Measurements from ENCODE around the gene TRIP12. TPM values are rescaled to one million over a fixed set of nuclear protein-coding genes. Genes with fewer than 3 reads are reported as not detected.

Gene TRIP12
- total and polyA plus RNA-seq, 7 donors = 27.5 to 297 (median 224) TPM

- Histone ChIP-seq H3K4me1 (peaks cover 78% of the 10 kb centered on the region), H3K36me3 (ENCODE audit: insufficient read depth in 1 of 2, low read depth in 1 of 2) (peaks cover 0 to 18% of the 10 kb centered on the region in 2 donors), H3K27me3 (ENCODE audit: insufficient read depth in 3 of 3, low read length in 2 of 3) (no peaks in the 10 kb centered on the region), H3K9me3 (no peaks in the 10 kb centered on the region), H3K27ac (peak overlapping the region; percentile 39), H3K4me3 (no peak overlapping the region)
- intact Hi-C loops (cut with DNase I) = loop anchor here in 1 of 2 donors (5.0 kb wide), 1 partner anchor 34 kb away; no protein-coding TSS in a partner anchor
- ATAC-seq (peak; percentile 41 to 77 (median 60)), DNase-seq (no peak)
- TF ChIP-seq CTCF (IDR thresholded peaks at IDR 0.05) = peak; percentile 30
- WGBS, 3 donors = 56 to 74% (median 60%) methylated on average over 1 of the region's 1 CpG
Observed at GRCh38 chr2:229910832-229911412, 10.9 kb downstream of the TRIP12 start.

- WGBS, 3 donors = 81 to 87% (median 82%) methylated on average over 1 of the region's 1 CpG
Observed at GRCh38 chr2:229910147-229910831, 11.5 kb downstream of the TRIP12 start.

GRCh38 chr2:229909090-229909489, 12.7 kb downstream of the TRIP12 start:
- no peak for ATAC-seq
- Histone ChIP-seq H3K4me1 (peaks cover 60% of the 10 kb centered on the region), H3K36me3 (ENCODE audit: insufficient read depth in 1 of 2, low read depth in 1 of 2) (peaks cover 0 to 22% of the 10 kb centered on the region in 2 donors), H3K9me3 (no peaks in the 10 kb centered on the region), H3K4me3 (no peak overlapping the region), H3K27ac (peak overlapping the region; percentile 18), H3K27me3 (ENCODE audit: insufficient read depth in 3 of 3, low read length in 2 of 3) (no peaks in the 10 kb centered on the region)
- TF ChIP-seq CTCF (IDR thresholded peaks at IDR 0.05) = no peak
- 55 to 90% (median 71%) methylated on average over 2 of the region's 2 CpGs for WGBS, 3 donors
- intact Hi-C loops (cut with DNase I) = no loop called here
- DNase-seq = no peak

More at GRCh38 chr2:229910147-229910831, 11.5 kb downstream of the TRIP12 start:
- DNase-seq (no peak), ATAC-seq (peak; percentile 53 to 73 (median 68))
- intact Hi-C loops (cut with DNase I) = loop anchor here in 1 of 2 donors (5.0 kb wide), 1 partner anchor 33 kb away; no protein-coding TSS in a partner anchor
- no peak for TF ChIP-seq CTCF (IDR thresholded peaks at IDR 0.05)
- H3K36me3 ChIP-seq (ENCODE audit: insufficient read depth in 1 of 2, low read depth in 1 of 2) = peaks cover 0 to 18% of the 10 kb centered on the region in 2 donors
- no peaks in the 10 kb centered on the region for H3K9me3 ChIP-seq
- peak overlapping the region; percentile 39 for H3K27ac ChIP-seq
- H3K4me1 ChIP-seq = peaks cover 72% of the 10 kb centered on the region
- no peaks in the 10 kb centered on the region for H3K27me3 ChIP-seq (ENCODE audit: insufficient read depth in 3 of 3, low read length in 2 of 3)
- no peak overlapping the region for H3K4me3 ChIP-seq

- 87 to 96% (median 91%) methylated on average over 2 of the region's 2 CpGs for WGBS, 3 donors
- Histone ChIP-seq H3K4me3 (no peak overlapping the region), H3K36me3 (ENCODE audit: insufficient read depth in 1 of 2, low read depth in 1 of 2) (peaks cover 0 to 29% of the 10 kb centered on the region in 2 donors), H3K27me3 (ENCODE audit: insufficient read depth in 3 of 3, low read length in 2 of 3) (no peaks in the 10 kb centered on the region), H3K9me3 (no peaks in the 10 kb centered on the region), H3K4me1 (peaks cover 42% of the 10 kb centered on the region), H3K27ac (no peak overlapping the region)
- no peak for TF ChIP-seq CTCF (IDR thresholded peaks at IDR 0.05)
- intact Hi-C loops (cut with DNase I) = no loop called here
- ATAC-seq (no peak), DNase-seq (no peak)
Observed at GRCh38 chr2:229905601-229906000, 16.2 kb downstream of the TRIP12 start.

Measured in psoas muscle (tissue), 8 donors.